Right atrium auricular region (tissue), 2 donors: ENCODE data around the gene ZP2. TPM values are rescaled to one million over a fixed set of nuclear protein-coding genes. Genes with fewer than 3 reads are reported as not detected.
A peak's percentile ranks its signal among the peaks of the same experiment; 100 is the strongest.
"Not testable (repeated sequence)": the region's sequence is repeated elsewhere in the genome, so short reads cannot be mapped to it uniquely, and the experiment has no call there.

Source experiments
- DNase-seq: peaks from one replicate; pipeline ENCODE4 v3.0.0-alpha.2; 2019; ENCODE audit warnings: low spot score
- H3K27ac ChIP-seq, 2 donors: fragments of 200-600 bp; sonication (generic); 1 replicate in 1 of 2; 2 replicates in 1 of 2; pipeline ENCODE4 v1.5.1; 2016 to 2019
- H3K27me3 ChIP-seq, 2 donors: fragments of 200-600 bp; sonication (generic); one replicate each; pipeline versions ENCODE4 v1.5.1 to v1.6.0; 2017 to 2019
- H3K36me3 ChIP-seq: fragments of 200-600 bp; sonication (generic); one replicate; pipeline ENCODE4 v1.5.1; 2016
- H3K4me1 ChIP-seq, 2 donors: fragments of 200-600 bp; sonication (generic); one replicate each; pipeline versions ENCODE4 v1.5.1 to v1.6.0; 2017 to 2019
- H3K4me3 ChIP-seq, 2 donors: fragments of 200-600 bp; sonication (generic); 1 replicate in 1 of 2; 2 replicates in 1 of 2; pipeline ENCODE4 v1.5.1; 2017 to 2019; ENCODE audit warnings: mild to moderate bottlenecking in 1 of 2, moderate library complexity in 1 of 2
- H3K9me3 ChIP-seq, 2 donors: fragments of 200-600 bp; sonication (generic); one replicate each; pipeline ENCODE4 v1.5.1; 2019
- CTCF ChIP-seq, 2 donors: fragments of 200-600 bp; sonication (generic); IDR thresholded peaks; one replicate each; pipeline ENCODE4 v1.5.1; 2019; ENCODE audit warnings: antibody characterized with exemption in 2 of 2
- total RNA-seq, 2 donors: library from RNA; depleted of rRNA; stranded (reverse); fragments of >200 nt; gene quantifications; one replicate each; pipeline ENCODE4 v1.1.0, GENCODE V29; 2016

ZP2 gene
- total RNA-seq, 2 donors from 2014 or later: not detected

GRCh38 chr16:21179983-21180365 lies 31.4 kb downstream of the ZP2 start:
- H3K27me3 ChIP-seq: no peaks in the 10 kb centered on the region
- no peak for DNase-seq
- H3K4me1 ChIP-seq: no peaks in the 10 kb centered on the region
- H3K4me3 ChIP-seq: no peak overlapping the region
- H3K36me3 ChIP-seq: peaks cover 69% of the 10 kb centered on the region
- H3K27ac ChIP-seq: peak overlapping the region in 1 of 2 donors; percentile 33
- TF ChIP-seq CTCF (IDR thresholded peaks at IDR 0.05): no peak
- no peaks in the 10 kb centered on the region for H3K9me3 ChIP-seq

DNA sequence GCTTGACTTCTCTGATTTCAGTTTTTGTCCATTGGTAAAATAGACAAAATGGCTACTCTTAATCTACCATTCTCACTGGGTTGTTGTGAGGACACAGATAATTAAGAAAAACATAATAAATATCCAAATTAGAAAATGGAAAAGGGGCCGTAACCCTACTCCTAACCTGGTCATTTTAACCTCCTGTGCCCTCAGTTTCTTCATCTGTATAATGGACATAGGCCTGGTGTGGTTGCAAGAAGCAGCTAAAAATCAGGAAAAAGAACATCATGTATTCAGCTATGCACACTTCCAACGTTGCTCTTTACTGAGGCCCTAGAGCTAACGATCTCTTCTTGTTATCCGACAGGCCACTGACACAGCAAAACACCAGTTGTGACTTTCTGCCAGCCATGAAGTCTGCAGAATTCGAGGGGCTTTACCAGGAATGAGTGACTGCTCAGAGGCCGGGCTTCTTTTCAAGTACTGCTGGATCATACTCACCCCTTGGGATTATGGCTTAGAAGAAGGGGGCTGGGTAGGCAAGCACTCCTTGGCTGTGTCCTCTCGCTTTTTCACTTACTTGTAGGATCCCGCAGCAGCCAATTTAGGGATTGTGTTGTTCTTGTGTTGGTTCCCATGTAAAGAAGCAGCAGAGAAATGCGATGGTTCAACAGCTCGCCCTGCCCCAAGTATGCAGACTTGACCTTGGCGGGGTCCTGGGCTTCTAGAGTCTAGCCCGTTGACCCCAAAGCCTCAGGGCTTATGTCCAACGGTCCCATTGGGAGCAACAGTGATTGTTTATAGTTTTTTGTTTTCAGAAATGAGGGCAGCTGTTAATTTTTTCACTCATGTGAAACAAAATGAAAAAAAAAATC lies 32.0 kb downstream of the ZP2 start:
- no peak overlapping the region for H3K4me3 ChIP-seq
- TF ChIP-seq CTCF (IDR thresholded peaks at IDR 0.05): no peak
- H3K27me3 ChIP-seq: no peaks in the 10 kb centered on the region
- peaks cover 76% of the 10 kb centered on the region for H3K36me3 ChIP-seq
- H3K27ac ChIP-seq: peak overlapping the region; percentile 10 to 33
- DNase-seq: no peak
- H3K9me3 ChIP-seq: no peaks in the 10 kb centered on the region
- H3K4me1 ChIP-seq: no peaks in the 10 kb centered on the region

DNA sequence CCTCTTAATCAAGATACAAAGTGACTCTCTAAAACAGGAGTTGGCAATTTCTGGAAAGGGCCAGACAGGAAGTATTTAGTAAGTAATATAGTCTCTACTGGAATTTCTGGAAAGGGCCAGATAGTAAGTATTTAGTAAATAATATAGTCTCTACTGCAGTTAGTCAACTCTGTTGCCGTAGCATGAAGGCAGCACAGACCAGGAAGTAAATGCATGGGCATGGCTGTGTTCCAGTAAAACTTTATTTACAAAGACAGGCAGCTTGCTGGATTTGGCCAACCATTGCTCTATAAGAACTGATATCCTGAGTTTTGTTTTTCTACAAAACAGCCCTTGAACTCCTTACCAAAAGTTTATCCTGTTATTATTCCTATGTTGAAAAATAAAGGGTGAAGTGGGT lies 36.0 kb downstream of the ZP2 start:
- Histone ChIP-seq H3K9me3 (no peaks in the 10 kb centered on the region), H3K4me3 (no peak overlapping the region), H3K27ac (no peak overlapping the region), H3K36me3 (peaks cover 90% of the 10 kb centered on the region), H3K4me1 (no peaks in the 10 kb centered on the region), H3K27me3 (no peaks in the 10 kb centered on the region)
- DNase-seq: no peak
- TF ChIP-seq CTCF (IDR thresholded peaks at IDR 0.05): no peak

- no peak for TF ChIP-seq CTCF (IDR thresholded peaks at IDR 0.05)
- Histone ChIP-seq H3K27ac (no peak overlapping the region), H3K4me3 (no peak overlapping the region), H3K27me3 (no peaks in the 10 kb centered on the region), H3K4me1 (peaks cover 0 to 4% of the 10 kb centered on the region in 2 donors), H3K9me3 (no peaks in the 10 kb centered on the region), H3K36me3 (peaks cover 69% of the 10 kb centered on the region)
- no peak for DNase-seq
Observed at GRCh38 chr16:21172650-21173049, 38.7 kb downstream of the ZP2 start.

GRCh38 chr16:21170116-21170515 lies 41.3 kb downstream of the ZP2 start:
- not testable (repeated sequence) for H3K9me3 ChIP-seq, H3K27ac ChIP-seq, H3K4me3 ChIP-seq, H3K4me1 ChIP-seq, H3K27me3 ChIP-seq, DNase-seq
- H3K36me3 ChIP-seq: peaks cover 73% of the 10 kb centered on the region

DNA sequence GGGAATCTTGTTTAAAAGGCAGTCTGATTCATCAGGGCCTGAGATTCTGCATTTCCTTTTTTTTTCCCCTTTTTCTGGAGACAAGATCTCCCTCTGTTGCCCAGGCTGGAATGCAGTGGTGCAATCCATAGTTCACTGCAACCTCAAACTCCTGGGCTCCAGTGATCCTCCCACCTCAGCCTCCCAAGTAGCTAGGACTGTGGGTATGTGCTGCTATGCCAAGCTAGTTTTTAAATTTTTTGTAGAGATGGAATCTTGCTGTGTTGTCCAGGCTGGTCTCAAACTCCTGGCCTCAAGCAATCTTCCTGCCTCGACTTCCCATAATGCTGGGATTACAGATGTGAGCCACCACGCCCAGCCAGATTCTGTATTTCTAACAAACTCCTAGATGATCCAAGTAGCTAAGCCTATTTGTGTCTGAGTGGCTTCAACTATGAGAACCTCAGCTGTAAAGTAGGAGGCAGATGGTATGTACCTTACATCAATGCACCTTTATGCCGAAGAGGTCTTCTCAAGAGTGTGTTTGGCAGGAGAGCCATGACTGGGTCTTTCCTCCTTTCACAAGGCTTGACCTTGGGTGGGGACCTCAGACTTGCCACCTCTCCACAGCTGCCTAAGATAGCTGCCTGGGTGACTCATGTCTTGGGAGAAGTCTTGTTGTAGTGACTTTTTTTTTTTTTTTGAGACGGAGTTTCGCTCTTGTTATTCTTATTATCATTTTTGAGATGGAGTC lies 42.0 kb downstream of the ZP2 start:
- no peak overlapping the region for H3K27ac ChIP-seq
- H3K4me1 ChIP-seq: peaks cover 0 to 4% of the 10 kb centered on the region in 2 donors
- no peak for DNase-seq
- no peaks in the 10 kb centered on the region for H3K9me3 ChIP-seq
- no peak for TF ChIP-seq CTCF (IDR thresholded peaks at IDR 0.05)
- H3K27me3 ChIP-seq: no peaks in the 10 kb centered on the region
- peaks cover 73% of the 10 kb centered on the region for H3K36me3 ChIP-seq
- H3K4me3 ChIP-seq: no peak overlapping the region
